Measurements from ENCODE around the gene HNRNPLL. TPM values are rescaled to one million over a fixed set of nuclear protein-coding genes. Genes with fewer than 3 reads are reported as not detected.
A peak's percentile ranks its signal among the peaks of the same experiment; 100 is the strongest.

The HNRNPLL gene
- total RNA-seq, 2 experiments from 2014 or later: 104 to 119 TPM

DNA sequence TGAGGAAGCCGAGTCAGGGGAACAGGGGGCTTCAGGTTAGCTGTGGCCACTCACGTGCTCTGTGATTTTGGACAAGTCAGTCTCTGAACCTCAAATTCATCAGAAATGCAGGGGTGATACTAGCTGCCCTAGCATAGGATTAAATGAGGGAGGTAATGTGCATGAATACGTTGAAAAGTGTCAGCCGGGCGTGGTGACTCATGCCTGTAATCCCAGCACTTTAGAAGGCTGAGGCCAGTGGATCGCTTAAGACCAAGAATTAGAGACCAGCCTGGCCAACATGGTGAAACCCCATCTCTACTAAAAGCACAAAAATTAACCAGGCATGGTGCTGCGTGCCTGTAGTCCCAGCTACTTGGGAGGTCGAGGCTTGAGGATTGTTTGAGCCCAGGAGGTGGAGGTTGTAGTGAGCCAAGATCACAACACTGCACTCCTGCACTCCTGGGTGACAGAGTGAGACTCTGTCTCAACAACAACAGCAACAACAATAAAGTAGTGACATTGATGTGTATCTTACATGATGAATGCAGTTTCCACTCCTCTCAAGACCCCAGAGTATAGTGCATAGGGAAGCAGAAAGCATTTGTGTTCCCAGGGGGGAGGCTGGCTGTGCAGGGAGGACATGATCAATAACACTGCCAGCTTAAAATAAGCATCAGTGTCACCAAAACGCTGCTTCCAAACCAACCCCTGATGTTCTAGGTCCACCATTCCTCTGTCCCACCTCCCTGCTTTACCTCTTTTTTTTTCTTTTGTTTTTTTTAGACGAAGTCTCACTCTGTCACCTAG, 68.8 kb downstream of the HNRNPLL start:
- H3K27me3 Mint-ChIP-seq: peaks cover 19% of the 10 kb centered on the region
- H3K4me1 Mint-ChIP-seq: peaks cover 10% of the 10 kb centered on the region
- no peaks in the 10 kb centered on the region for H3K9me3 Mint-ChIP-seq
- DNase-seq: no peak
- no peak overlapping the region for H3K27ac Mint-ChIP-seq
- ChIA-PET POLR2A (interaction anchor here (0.9 to 1.7 kb wide), 4 partner anchors 9 to 217 kb away, joined by 3 to 6 read pairs (median 6); partner anchors contain the start of gene SRSF7), CTCF (interaction anchor here (0.6 to 2.7 kb wide), 9 partner anchors 20 to 301 kb away, joined by 3 to 9 read pairs (median 4); no protein-coding TSS in a partner anchor)
- no peaks in the 10 kb centered on the region for H3K36me3 Mint-ChIP-seq (ENCODE audit: low read depth)
- no peak overlapping the region for H3K4me3 Mint-ChIP-seq

DNA sequence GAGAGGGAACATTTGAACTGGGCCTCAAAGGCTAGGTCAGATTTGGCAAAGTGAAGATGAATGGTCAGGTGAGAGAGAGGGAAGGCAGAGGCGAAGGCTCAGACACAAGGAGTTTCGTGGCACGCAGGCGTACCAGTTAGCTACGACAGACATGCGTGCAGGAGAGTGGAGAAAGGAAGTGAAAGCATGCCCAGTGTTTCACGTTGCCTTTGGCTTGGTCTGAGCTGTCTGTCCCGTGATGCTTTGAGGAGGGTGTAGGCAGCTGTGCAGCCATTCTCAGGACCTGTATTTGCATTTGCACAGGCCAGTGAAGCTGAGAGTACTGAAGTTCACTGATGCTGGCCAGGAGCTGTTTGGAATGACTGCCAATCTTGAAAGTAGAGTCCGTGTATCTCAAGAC, 69.5 kb downstream of the HNRNPLL start:
- Mint-ChIP-seq H3K9me3 (no peaks in the 10 kb centered on the region), H3K27ac (no peak overlapping the region), H3K36me3 (ENCODE audit: low read depth) (no peaks in the 10 kb centered on the region), H3K4me1 (peaks cover 15% of the 10 kb centered on the region), H3K27me3 (peaks cover 20% of the 10 kb centered on the region), H3K4me3 (no peak overlapping the region)
- ChIA-PET POLR2A (interaction anchor here (0.9 to 1.7 kb wide), 5 partner anchors 9 to 218 kb away, joined by 3 to 6 read pairs (median 6); partner anchors contain the start of gene SRSF7), CTCF (interaction anchor here (0.6 to 2.7 kb wide), 8 partner anchors 25 to 302 kb away, joined by 3 to 9 read pairs (median 4); no protein-coding TSS in a partner anchor)
- no peak for DNase-seq

DNA sequence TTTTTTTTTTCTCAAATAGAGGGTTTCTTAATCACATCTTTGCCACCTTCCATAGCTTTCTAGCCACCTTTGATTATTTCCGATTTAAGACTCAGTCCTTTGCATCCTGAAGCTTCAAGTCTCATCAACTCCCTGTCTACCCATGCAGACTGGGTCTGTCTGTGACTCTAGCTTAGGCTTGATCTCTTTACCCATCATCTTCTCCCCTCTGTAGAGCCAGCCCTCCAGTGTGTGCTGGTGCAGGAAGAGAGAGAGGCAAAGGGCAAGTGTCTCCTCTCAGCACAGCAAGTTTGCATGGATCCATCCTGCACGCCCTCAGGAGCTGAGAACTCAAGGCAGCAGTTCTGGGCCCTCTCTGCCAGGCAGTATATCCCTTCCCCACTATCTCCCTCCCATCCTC, 70.4 kb downstream of the HNRNPLL start:
- Mint-ChIP-seq H3K27me3 (peaks cover 20% of the 10 kb centered on the region), H3K4me1 (peaks cover 20% of the 10 kb centered on the region), H3K36me3 (ENCODE audit: low read depth) (no peaks in the 10 kb centered on the region), H3K27ac (no peak overlapping the region), H3K4me3 (no peak overlapping the region), H3K9me3 (no peaks in the 10 kb centered on the region)
- POLR2A ChIA-PET: interaction anchor here (1.3 to 1.4 kb wide), 3 partner anchors 8 to 212 kb away, joined by 3 to 6 read pairs (median 3); no protein-coding TSS in a partner anchor
- no peak for DNase-seq
- CTCF ChIA-PET: interaction anchor here (0.8 to 2.7 kb wide), 6 partner anchors 24 to 215 kb away, joined by 3 to 9 read pairs (median 4); no protein-coding TSS in a partner anchor

GRCh38 chr2:38529208-38529607, 73.5 kb downstream of the HNRNPLL start:
- H3K27me3 Mint-ChIP-seq: peaks cover 32% of the 10 kb centered on the region
- H3K9me3 Mint-ChIP-seq: no peaks in the 10 kb centered on the region
- H3K4me1 Mint-ChIP-seq: peaks cover 18% of the 10 kb centered on the region
- CTCF ChIA-PET: interaction anchor here (1.4 kb wide), 1 partner anchor 11 kb away, joined by 4 read pairs; no protein-coding TSS in a partner anchor
- H3K36me3 Mint-ChIP-seq (ENCODE audit: low read depth): no peaks in the 10 kb centered on the region
- no peak overlapping the region for H3K4me3 Mint-ChIP-seq
- POLR2A ChIA-PET: interaction anchor here (0.7 kb wide), 1 partner anchor 222 kb away, joined by 3 read pairs; the partner anchor contains the start of gene SRSF7
- no peak for DNase-seq
- H3K27ac Mint-ChIP-seq: no peak overlapping the region

- Mint-ChIP-seq H3K4me1 (peaks cover 18% of the 10 kb centered on the region), H3K27ac (no peak overlapping the region), H3K36me3 (ENCODE audit: low read depth) (no peaks in the 10 kb centered on the region), H3K4me3 (no peak overlapping the region), H3K27me3 (peaks cover 34% of the 10 kb centered on the region), H3K9me3 (no peaks in the 10 kb centered on the region)
- no peak for DNase-seq
- ChIA-PET POLR2A (interaction anchor here (1.2 kb wide), 1 partner anchor 223 kb away, joined by 4 read pairs; the partner anchor contains the start of gene SRSF7), CTCF (interaction anchor here (0.7 to 0.8 kb wide), 2 partner anchors 18 to 1198 kb away, joined by 3 read pairs; no protein-coding TSS in a partner anchor)
Measured at GRCh38 chr2:38528534-38528933, 74.2 kb downstream of the HNRNPLL start.

DNA sequence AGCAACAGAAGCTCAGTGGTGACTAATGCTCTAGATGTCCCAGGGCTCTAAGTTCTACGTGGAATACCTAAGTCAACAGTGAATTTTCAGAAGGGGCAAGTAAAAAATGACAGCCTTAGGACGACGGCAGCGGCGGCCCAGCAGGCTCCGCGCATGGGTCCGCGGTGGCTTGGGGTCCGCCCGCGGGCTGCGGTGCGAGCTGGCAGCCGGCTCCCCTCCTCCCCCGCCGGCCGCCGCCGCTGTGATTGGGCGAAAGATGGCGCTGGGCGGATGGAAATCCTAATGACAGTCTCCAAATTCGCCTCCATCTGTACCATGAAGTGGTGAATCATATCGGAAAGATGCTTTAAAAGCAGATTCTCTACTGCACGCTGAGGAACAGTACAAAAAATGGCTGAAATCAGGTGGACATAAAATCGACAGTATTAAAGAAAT, 74.7 kb downstream of the HNRNPLL start:
- POLR2A ChIA-PET: interaction anchor here (1.2 kb wide), 1 partner anchor 223 kb away, joined by 4 read pairs; the partner anchor contains the start of gene SRSF7
- DNase-seq: peak; percentile 57
- CTCF ChIA-PET: interaction anchor here (0.6 to 0.8 kb wide), 3 partner anchors 18 to 160 kb away, joined by 3 to 5 read pairs (median 3); no protein-coding TSS in a partner anchor
- no peak overlapping the region for H3K4me3 Mint-ChIP-seq
- peaks cover 14% of the 10 kb centered on the region for H3K4me1 Mint-ChIP-seq
- no peaks in the 10 kb centered on the region for H3K9me3 Mint-ChIP-seq
- H3K27me3 Mint-ChIP-seq: peaks cover 36% of the 10 kb centered on the region
- no peaks in the 10 kb centered on the region for H3K36me3 Mint-ChIP-seq (ENCODE audit: low read depth)
- H3K27ac Mint-ChIP-seq: no peak overlapping the region

DNA sequence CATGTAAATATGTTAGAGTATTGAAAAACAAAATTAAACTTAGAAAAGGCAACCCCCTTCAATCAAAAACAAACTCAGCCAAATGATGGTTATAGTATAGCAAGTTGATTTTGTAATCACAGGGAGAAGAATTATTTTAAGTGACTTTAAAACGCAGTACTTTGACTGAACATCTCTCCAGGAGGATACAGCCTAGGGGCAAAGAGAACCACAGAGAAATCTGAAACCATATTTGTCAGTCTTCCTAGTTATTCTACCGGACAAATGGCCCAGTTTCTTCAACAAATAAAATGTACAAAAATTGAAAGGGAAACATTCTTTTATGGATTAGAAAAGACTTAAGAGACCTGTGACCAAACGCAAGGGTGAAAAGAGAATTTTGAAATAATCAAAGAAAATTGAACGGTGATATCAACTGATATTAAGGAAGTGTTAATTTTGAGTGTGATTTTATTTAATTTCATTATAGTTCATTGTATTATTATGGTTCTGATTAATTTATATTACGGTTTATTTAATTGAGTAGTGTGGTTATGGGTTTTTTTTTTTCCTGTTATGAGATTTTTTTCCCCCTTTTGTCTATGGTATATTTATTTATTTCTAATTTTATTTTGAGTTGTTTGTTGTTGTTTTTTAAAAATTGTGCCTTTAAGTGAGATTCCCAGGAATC, 75.3 kb downstream of the HNRNPLL start:
- Mint-ChIP-seq H3K27me3 (peaks cover 34% of the 10 kb centered on the region), H3K4me3 (no peak overlapping the region), H3K27ac (no peak overlapping the region), H3K9me3 (no peaks in the 10 kb centered on the region), H3K4me1 (peaks cover 12% of the 10 kb centered on the region), H3K36me3 (ENCODE audit: low read depth) (no peaks in the 10 kb centered on the region)
- DNase-seq: no peak
- POLR2A ChIA-PET: interaction anchor here (1.2 kb wide), 1 partner anchor 224 kb away, joined by 4 read pairs; the partner anchor contains the start of gene SRSF7
- CTCF ChIA-PET: interaction anchor here (0.6 to 0.8 kb wide), 3 partner anchors 17 to 160 kb away, joined by 3 to 5 read pairs (median 3); no protein-coding TSS in a partner anchor

DNA sequence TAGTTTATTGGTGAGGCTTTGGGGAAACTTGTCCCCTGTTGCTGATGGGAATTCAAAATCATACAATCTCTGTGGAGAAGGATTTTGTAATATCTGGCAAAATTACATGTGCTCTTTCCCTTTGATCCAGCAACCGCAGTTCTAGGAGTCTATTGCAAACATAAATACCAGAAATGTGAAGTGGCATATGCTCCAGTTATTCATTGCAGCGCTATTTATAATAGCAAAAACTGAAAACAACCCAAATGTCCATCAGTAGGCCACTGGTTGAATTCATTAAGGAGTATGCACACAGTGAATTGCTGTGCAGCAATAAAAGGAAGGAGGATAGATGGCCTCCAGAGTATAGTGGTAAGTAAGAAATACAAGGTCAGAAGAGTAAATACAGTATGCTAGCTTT, 76.5 kb downstream of the HNRNPLL start:
- Mint-ChIP-seq H3K27me3 (peaks cover 31% of the 10 kb centered on the region), H3K9me3 (no peaks in the 10 kb centered on the region), H3K4me1 (peaks cover 12% of the 10 kb centered on the region), H3K27ac (no peak overlapping the region), H3K4me3 (no peak overlapping the region), H3K36me3 (ENCODE audit: low read depth) (no peaks in the 10 kb centered on the region)
- no peak for DNase-seq
- POLR2A ChIA-PET: no interaction called here
- CTCF ChIA-PET: interaction anchor here (0.9 kb wide), 1 partner anchor 23 kb away, joined by 3 read pairs; no protein-coding TSS in a partner anchor

GRCh38 chr2:38524580-38524979, 78.1 kb downstream of the HNRNPLL start:
- CTCF ChIA-PET: interaction anchor here (0.9 to 3.5 kb wide), 2 partner anchors 16 to 209 kb away, joined by 3 to 12 read pairs; no protein-coding TSS in a partner anchor
- Mint-ChIP-seq H3K36me3 (ENCODE audit: low read depth) (no peaks in the 10 kb centered on the region), H3K4me1 (peaks cover 12% of the 10 kb centered on the region), H3K27me3 (peaks cover 26% of the 10 kb centered on the region), H3K9me3 (no peaks in the 10 kb centered on the region), H3K27ac (no peak overlapping the region), H3K4me3 (no peak overlapping the region)
- POLR2A ChIA-PET: interaction anchor here (1.1 kb wide), 1 partner anchor 8 kb away, joined by 6 read pairs; no protein-coding TSS in a partner anchor
- DNase-seq: no peak

DNA sequence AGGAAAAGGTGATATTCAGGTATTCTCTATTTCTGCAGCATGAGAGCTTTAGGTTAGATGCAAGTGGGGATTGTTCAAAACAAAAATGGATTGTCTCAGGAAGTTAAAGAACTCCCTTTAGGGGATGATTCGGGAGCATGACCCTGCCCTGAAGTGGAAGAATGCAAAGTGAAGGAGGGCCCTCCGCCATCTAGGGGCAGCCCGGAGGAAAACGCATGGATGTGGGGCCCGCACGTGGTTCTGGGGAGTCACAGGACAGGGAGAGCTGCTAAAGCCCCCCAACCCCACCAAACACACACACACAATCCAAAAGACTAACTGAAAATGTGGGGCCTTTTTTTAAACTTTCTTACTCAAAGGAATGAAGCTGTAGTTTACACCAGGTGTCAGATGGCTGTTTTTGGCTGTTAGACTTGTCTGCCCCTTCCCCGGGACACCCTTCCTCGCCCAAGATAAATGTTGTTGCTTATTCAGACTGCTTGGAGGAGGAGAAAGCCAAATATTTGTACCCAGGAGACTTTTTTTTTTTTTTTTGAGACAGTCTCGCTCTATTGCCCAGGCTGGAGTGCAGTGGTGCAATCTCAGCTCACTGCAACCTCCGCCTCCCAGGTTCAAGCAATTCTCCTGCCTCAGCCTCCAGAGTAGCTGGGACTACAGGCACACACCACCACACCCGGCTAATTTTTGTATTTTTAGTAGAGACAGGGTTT, 78.8 kb downstream of the HNRNPLL start:
- ChIA-PET POLR2A (interaction anchor here (1.1 kb wide), 1 partner anchor 9 kb away, joined by 6 read pairs; no protein-coding TSS in a partner anchor), CTCF (interaction anchor here (0.7 to 3.5 kb wide), 3 partner anchors 16 to 208 kb away, joined by 3 to 12 read pairs (median 3); no protein-coding TSS in a partner anchor)
- H3K27me3 Mint-ChIP-seq: peaks cover 26% of the 10 kb centered on the region
- H3K9me3 Mint-ChIP-seq: no peaks in the 10 kb centered on the region
- DNase-seq: no peak
- H3K4me3 Mint-ChIP-seq: no peak overlapping the region
- no peak overlapping the region for H3K27ac Mint-ChIP-seq
- peaks cover 12% of the 10 kb centered on the region for H3K4me1 Mint-ChIP-seq
- no peaks in the 10 kb centered on the region for H3K36me3 Mint-ChIP-seq (ENCODE audit: low read depth)

- POLR2A ChIA-PET: no interaction called here
- CTCF ChIA-PET: interaction anchor here (3.5 kb wide), 1 partner anchor 15 kb away, joined by 12 read pairs; no protein-coding TSS in a partner anchor
- Mint-ChIP-seq H3K27ac (no peak overlapping the region), H3K27me3 (peaks cover 24% of the 10 kb centered on the region), H3K36me3 (ENCODE audit: low read depth) (no peaks in the 10 kb centered on the region), H3K4me3 (no peak overlapping the region), H3K4me1 (peaks cover 5% of the 10 kb centered on the region), H3K9me3 (no peaks in the 10 kb centered on the region)
- DNase-seq: no peak
Measured at GRCh38 chr2:38522754-38523349, 79.9 kb downstream of the HNRNPLL start.

All from activated CD4-positive, alpha-beta memory T cell treated with anti-CD3 and anti-CD28 coated beads, Interleukin-2, amount 10 ng/mL, durations not matched to agents 7 days and 5 days (primary cell).